ENCODE data around the gene HSPA9.

The HSPA9 gene

GRCh38 chr5:138569782-138570181 is 5.4 kb downstream of the HSPA9 start:
- H2BK120ac ChIP-seq (ENCODE audit: low read depth, low read length), result no peak overlapping the region
- H3K4me2 ChIP-seq (ENCODE audit: low read length), result no peak overlapping the region
- no peak overlapping the region for H3K4me3 ChIP-seq (ENCODE audit: low read length)
- H3K27me3 ChIP-seq (ENCODE audit: insufficient read depth, low read length, poor library complexity), result no peaks in the 10 kb centered on the region
- peaks cover 35% of the 10 kb centered on the region for H3K79me2 ChIP-seq (ENCODE audit: control insufficient read depth, insufficient read depth, low read length)
- H2BK15ac ChIP-seq (replicated peaks; ENCODE audit: low read depth), result no peak overlapping the region
- H4K8ac ChIP-seq (ENCODE audit: low read depth, low read length), result no peak overlapping the region
- peaks cover 11% of the 10 kb centered on the region for H3K79me1 ChIP-seq (ENCODE audit: low read length)
- no peak overlapping the region for H3K23ac ChIP-seq (ENCODE audit: low read length)
- H3K18ac ChIP-seq (ENCODE audit: low read length), result no peak overlapping the region
- no peaks in the 10 kb centered on the region for H3K4me1 ChIP-seq (ENCODE audit: control insufficient read depth, low read depth, low read length)
- H3K9ac ChIP-seq (ENCODE audit: low read length), result no peak overlapping the region
- no peak overlapping the region for H3K56ac ChIP-seq (ENCODE audit: low read length)
- no peak for DNase-seq
- no peak overlapping the region for H4K5ac ChIP-seq (ENCODE audit: low read length)
- H2BK5ac ChIP-seq (ENCODE audit: low read length), result no peak overlapping the region
- no peak overlapping the region for H3K4ac ChIP-seq (ENCODE audit: low read depth, low read length)
- H3K27ac ChIP-seq (ENCODE audit: low read depth, low read length), result no peak overlapping the region
- WGBS (ENCODE audit: extremely low coverage, insufficient coverage, low lambda C conversion rate), result no CpG with 5 or more reads among the region's 7 CpGs
- H2AK5ac ChIP-seq (ENCODE audit: low read length), result no peak overlapping the region
- peaks cover 21% of the 10 kb centered on the region for H3K36me3 ChIP-seq (ENCODE audit: control insufficient read depth, insufficient read depth, low read length)

- no peak overlapping the region for H3K4me2 ChIP-seq (ENCODE audit: low read length)
- no peak overlapping the region for H3K4me3 ChIP-seq (ENCODE audit: low read length)
- no peak overlapping the region for H3K56ac ChIP-seq (ENCODE audit: low read length)
- DNase-seq, result no peak
- no peak overlapping the region for H3K9ac ChIP-seq (ENCODE audit: low read length)
- H4K8ac ChIP-seq (ENCODE audit: low read depth, low read length), result no peak overlapping the region
- peaks cover 14% of the 10 kb centered on the region for H3K79me1 ChIP-seq (ENCODE audit: low read length)
- H3K18ac ChIP-seq (ENCODE audit: low read length), result no peak overlapping the region
- peaks cover 23% of the 10 kb centered on the region for H3K36me3 ChIP-seq (ENCODE audit: control insufficient read depth, insufficient read depth, low read length)
- no peak overlapping the region for H2AK5ac ChIP-seq (ENCODE audit: low read length)
- H3K27ac ChIP-seq (ENCODE audit: low read depth, low read length), result no peak overlapping the region
- WGBS (ENCODE audit: extremely low coverage, insufficient coverage, low lambda C conversion rate), result no CpG with 5 or more reads among the region's 16 CpGs
- no peak overlapping the region for H3K23ac ChIP-seq (ENCODE audit: low read length)
- H2BK5ac ChIP-seq (ENCODE audit: low read length), result no peak overlapping the region
- no peaks in the 10 kb centered on the region for H3K4me1 ChIP-seq (ENCODE audit: control insufficient read depth, low read depth, low read length)
- no peak overlapping the region for H2BK120ac ChIP-seq (ENCODE audit: low read depth, low read length)
- no peaks in the 10 kb centered on the region for H3K27me3 ChIP-seq (ENCODE audit: insufficient read depth, low read length, poor library complexity)
- no peak overlapping the region for H2BK15ac ChIP-seq (replicated peaks; ENCODE audit: low read depth)
- H4K5ac ChIP-seq (ENCODE audit: low read length), result no peak overlapping the region
- peaks cover 26% of the 10 kb centered on the region for H3K79me2 ChIP-seq (ENCODE audit: control insufficient read depth, insufficient read depth, low read length)
- H3K4ac ChIP-seq (ENCODE audit: low read depth, low read length), result no peak overlapping the region
Observed at GRCh38 chr5:138568061-138568824, 7.0 kb downstream of the HSPA9 start.

GRCh38 chr5:138566792-138567191 is 8.4 kb downstream of the HSPA9 start:
- H2BK15ac ChIP-seq (replicated peaks; ENCODE audit: low read depth), result no peak overlapping the region
- no peak overlapping the region for H2BK5ac ChIP-seq (ENCODE audit: low read length)
- H3K4me2 ChIP-seq (ENCODE audit: low read length), result no peak overlapping the region
- H3K27ac ChIP-seq (ENCODE audit: low read depth, low read length), result no peak overlapping the region
- no peak overlapping the region for H3K4ac ChIP-seq (ENCODE audit: low read depth, low read length)
- no peak overlapping the region for H3K9ac ChIP-seq (ENCODE audit: low read length)
- no peak overlapping the region for H4K5ac ChIP-seq (ENCODE audit: low read length)
- peaks cover 17% of the 10 kb centered on the region for H3K79me2 ChIP-seq (ENCODE audit: control insufficient read depth, insufficient read depth, low read length)
- H3K79me1 ChIP-seq (ENCODE audit: low read length), result peaks cover 7% of the 10 kb centered on the region
- H2AK5ac ChIP-seq (ENCODE audit: low read length), result no peak overlapping the region
- no peaks in the 10 kb centered on the region for H3K27me3 ChIP-seq (ENCODE audit: insufficient read depth, low read length, poor library complexity)
- H3K4me3 ChIP-seq (ENCODE audit: low read length), result no peak overlapping the region
- H4K8ac ChIP-seq (ENCODE audit: low read depth, low read length), result no peak overlapping the region
- no peak overlapping the region for H3K23ac ChIP-seq (ENCODE audit: low read length)
- no peak overlapping the region for H3K18ac ChIP-seq (ENCODE audit: low read length)
- peaks cover 17% of the 10 kb centered on the region for H3K36me3 ChIP-seq (ENCODE audit: control insufficient read depth, insufficient read depth, low read length)
- DNase-seq, result no peak
- no peak overlapping the region for H2BK120ac ChIP-seq (ENCODE audit: low read depth, low read length)
- no CpG with 5 or more reads among the region's 3 CpGs for WGBS (ENCODE audit: extremely low coverage, insufficient coverage, low lambda C conversion rate)
- H3K4me1 ChIP-seq (ENCODE audit: control insufficient read depth, low read depth, low read length), result no peaks in the 10 kb centered on the region
- no peak overlapping the region for H3K56ac ChIP-seq (ENCODE audit: low read length)

GRCh38 chr5:138565100-138565821 is 9.9 kb downstream of the HSPA9 start:
- no peak overlapping the region for H4K5ac ChIP-seq (ENCODE audit: low read length)
- no peak overlapping the region for H3K56ac ChIP-seq (ENCODE audit: low read length)
- H4K8ac ChIP-seq (ENCODE audit: low read depth, low read length), result no peak overlapping the region
- H3K36me3 ChIP-seq (ENCODE audit: control insufficient read depth, insufficient read depth, low read length), result peaks cover 17% of the 10 kb centered on the region
- peaks cover 7% of the 10 kb centered on the region for H3K79me1 ChIP-seq (ENCODE audit: low read length)
- H3K4ac ChIP-seq (ENCODE audit: low read depth, low read length), result no peak overlapping the region
- no peaks in the 10 kb centered on the region for H3K27me3 ChIP-seq (ENCODE audit: insufficient read depth, low read length, poor library complexity)
- H3K4me3 ChIP-seq (ENCODE audit: low read length), result no peak overlapping the region
- WGBS (ENCODE audit: extremely low coverage, insufficient coverage, low lambda C conversion rate), result no CpG with 5 or more reads among the region's 7 CpGs
- H2AK5ac ChIP-seq (ENCODE audit: low read length), result no peak overlapping the region
- no peak overlapping the region for H3K4me2 ChIP-seq (ENCODE audit: low read length)
- H2BK120ac ChIP-seq (ENCODE audit: low read depth, low read length), result no peak overlapping the region
- no peak overlapping the region for H3K23ac ChIP-seq (ENCODE audit: low read length)
- peaks cover 17% of the 10 kb centered on the region for H3K79me2 ChIP-seq (ENCODE audit: control insufficient read depth, insufficient read depth, low read length)
- no peak overlapping the region for H3K9ac ChIP-seq (ENCODE audit: low read length)
- no peak overlapping the region for H3K27ac ChIP-seq (ENCODE audit: low read depth, low read length)
- H2BK5ac ChIP-seq (ENCODE audit: low read length), result no peak overlapping the region
- no peaks in the 10 kb centered on the region for H3K4me1 ChIP-seq (ENCODE audit: control insufficient read depth, low read depth, low read length)
- no peak overlapping the region for H2BK15ac ChIP-seq (replicated peaks; ENCODE audit: low read depth)
- no peak for DNase-seq
- no peak overlapping the region for H3K18ac ChIP-seq (ENCODE audit: low read length)

GRCh38 chr5:138564242-138564641 is 11.0 kb downstream of the HSPA9 start:
- Histone ChIP-seq H3K79me2 (ENCODE audit: control insufficient read depth, insufficient read depth, low read length) (peaks cover 17% of the 10 kb centered on the region), H3K4me2 (ENCODE audit: low read length) (no peak overlapping the region), H3K27me3 (ENCODE audit: insufficient read depth, low read length, poor library complexity) (no peaks in the 10 kb centered on the region), H4K8ac (ENCODE audit: low read depth, low read length) (no peak overlapping the region), H3K4me3 (ENCODE audit: low read length) (no peak overlapping the region), H3K18ac (ENCODE audit: low read length) (no peak overlapping the region), H3K4ac (ENCODE audit: low read depth, low read length) (no peak overlapping the region), H2BK120ac (ENCODE audit: low read depth, low read length) (no peak overlapping the region), H4K5ac (ENCODE audit: low read length) (no peak overlapping the region), H3K4me1 (ENCODE audit: control insufficient read depth, low read depth, low read length) (no peaks in the 10 kb centered on the region), H3K27ac (ENCODE audit: low read depth, low read length) (no peak overlapping the region), H2BK5ac (ENCODE audit: low read length) (no peak overlapping the region), H3K23ac (ENCODE audit: low read length) (no peak overlapping the region), H3K9ac (ENCODE audit: low read length) (no peak overlapping the region), H2AK5ac (ENCODE audit: low read length) (no peak overlapping the region), H3K79me1 (ENCODE audit: low read length) (peaks cover 9% of the 10 kb centered on the region), H2BK15ac (replicated peaks; ENCODE audit: low read depth) (no peak overlapping the region), H3K36me3 (ENCODE audit: control insufficient read depth, insufficient read depth, low read length) (peaks cover 21% of the 10 kb centered on the region), H3K56ac (ENCODE audit: low read length) (no peak overlapping the region)
- no CpG with 5 or more reads among the region's 9 CpGs for WGBS (ENCODE audit: extremely low coverage, insufficient coverage, low lambda C conversion rate)
- no peak for DNase-seq

All from mesendoderm (in vitro differentiated cells).